Fibroblast of the aortic adventitia (primary cell): ENCODE results near the gene FAM20C. TPM values are rescaled to one million over a fixed set of nuclear protein-coding genes. Genes with fewer than 3 reads are reported as not detected.

Source experiments
- DNase-seq: peaks from one replicate; pipeline ENCODE4 v3.0.0-alpha.2; 2010; ENCODE audit warnings: low read depth
- H3K4me3 ChIP-seq: 2 replicates; pipeline ENCODE4 v1.5.1; 2011; ENCODE audit warnings: low read depth, mild to moderate bottlenecking, control low read depth, low read length, moderate library complexity
- CTCF ChIP-seq: IDR thresholded peaks from 2 replicates; pipeline ENCODE4 v1.5.1; 2011; ENCODE audit warnings: mild to moderate bottlenecking, low read length, control low read depth, inconsistent platforms; ENCODE audit not compliant: insufficient read depth
- total RNA-seq: library from RNA; depleted of rRNA; stranded (reverse); fragments of >200 nt; gene quantifications from 2 replicates; pipeline ENCODE4 v1.2.3, GENCODE V29; 2012; ENCODE audit warnings: low replicate concordance

FAM20C gene
- total RNA-seq, 1 donor: 55.5 TPM

- no peak for DNase-seq
Observed at GRCh38 chr7:301291-302053, 109.1 kb downstream of the FAM20C start.

GRCh38 chr7:302054-302992 is 110.0 kb downstream of the FAM20C start:
- no peak for TF ChIP-seq CTCF
- no peak overlapping the region for H3K4me3 ChIP-seq
- no peak for DNase-seq

More at GRCh38 chr7:301291-302053, 109.1 kb downstream of the FAM20C start:
- H3K4me3 ChIP-seq: no peak overlapping the region
- no peak for TF ChIP-seq CTCF

- H3K4me3 ChIP-seq: no peak overlapping the region
- DNase-seq: no peak
- no peak for TF ChIP-seq CTCF
Observed at GRCh38 chr7:303425-303824, 111.1 kb downstream of the FAM20C start.

GRCh38 chr7:303884-304573 is 111.7 kb downstream of the FAM20C start:
- no peak for TF ChIP-seq CTCF
- no peak for DNase-seq
- H3K4me3 ChIP-seq: no peak overlapping the region

- no peak for TF ChIP-seq CTCF
- no peak for DNase-seq
- no peak overlapping the region for H3K4me3 ChIP-seq
Observed at GRCh38 chr7:304574-305409, 112.4 kb downstream of the FAM20C start.
